ENCODE results near the gene GON4L. TPM values are rescaled to one million over a fixed set of nuclear protein-coding genes. Genes with fewer than 3 reads are reported as not detected.

Gene GON4L
- total and polyA plus RNA-seq, 2 of the 4 experiments (the other 2 are of a cell fraction) = 21.2 to 30.3 TPM

- Histone ChIP-seq H2AFZ (replicated peaks; ENCODE audit: low read length, poor library complexity) (no peak overlapping the region), H2BK15ac (ENCODE audit: low read depth, low read length) (no peak overlapping the region), H3K27me3 (ENCODE audit: control insufficient read depth, insufficient read depth, low read length) (no peaks in the 10 kb centered on the region), H4K91ac (ENCODE audit: insufficient read depth, low read depth, low read length) (no peak overlapping the region), H3K79me1 (ENCODE audit: low read depth in 1 of 2, low read length in 2 of 2) (peaks cover 18 to 64% of the 10 kb centered on the region in 2 experiments), H3K18ac (ENCODE audit: low read depth, low read length) (no peak overlapping the region), H3K56ac (ENCODE audit: extremely low read depth, insufficient read depth, low read length) (no peak overlapping the region), H2AK5ac (ENCODE audit: low read depth, low read length) (no peak overlapping the region), H2BK20ac (ENCODE audit: low read depth, low read length) (no peak overlapping the region), H2AK9ac (replicated peaks; ENCODE audit: low read depth, low read length, poor library complexity) (no peak overlapping the region), H4K5ac (ENCODE audit: low read depth, low read length) (no peak overlapping the region), H3K4me1 (ENCODE audit: control insufficient read depth, insufficient read depth, low read length) (peaks cover 1% of the 10 kb centered on the region; the same call in 1 of the 2 replicates), H3K14ac (replicated peaks; ENCODE audit: low read depth, low read length) (no peak overlapping the region), H4K20me1 (ENCODE audit: insufficient read depth, low read length) (peaks cover 53% of the 10 kb centered on the region), H2BK5ac (ENCODE audit: low read depth, low read length, poor library complexity, severe bottlenecking) (no peak overlapping the region), H2BK120ac (ENCODE audit: low read depth, low read length) (no peak overlapping the region), H3K36me3 (ENCODE audit: control insufficient read depth, insufficient read depth, low read length) (no peaks in the 10 kb centered on the region; the same call in 1 of the 2 replicates), H3K4me3 (ENCODE audit: insufficient read depth, low read depth, low read length) (no peak overlapping the region), H3K9me3 (ENCODE audit: control insufficient read depth, insufficient read depth, low read length) (no peaks in the 10 kb centered on the region), H3K23ac (ENCODE audit: low read depth, low read length) (no peak overlapping the region), H3K9me1 (ENCODE audit: insufficient read depth, low read length) (peaks cover 3% of the 10 kb centered on the region; the same call in 1 of the 2 replicates), H3K4ac (ENCODE audit: low read depth, low read length) (no peak overlapping the region), H3K4me2 (ENCODE audit: low read depth, low read length) (no peak overlapping the region), H3K9ac (ENCODE audit: low read depth, low read length) (no peak overlapping the region), H4K8ac (ENCODE audit: low read depth in 2 of 2, low read length in 2 of 2) (no peak overlapping the region), H3K27ac (ENCODE audit: insufficient read depth, low read length) (no peak overlapping the region)
- ChIA-PET CTCF (interaction anchor here (0.8 kb wide), 1 partner anchor 26 kb away, joined by 4 read pairs; no protein-coding TSS in a partner anchor), POLR2A (ENCODE audit: unreplicated experiment) (no interaction called here)
- ATAC-seq (ENCODE audit: low read depth) (no peak), DNase-seq (no peak)
- TF ChIP-seq MAZ (IDR thresholded peaks at IDR 0.05; ENCODE audit: borderline replicate concordance, low read depth, low read length) (no peak), MXI1 (IDR thresholded peaks at IDR 0.05; ENCODE audit: borderline replicate concordance, low read depth, low read length) (no peak), NFE2L2 (IDR thresholded peaks at IDR 0.05; ENCODE audit: low read depth, low read length) (no peak), USF2 (IDR thresholded peaks at IDR 0.05; ENCODE audit: low read depth, low read length) (no peak), RAD21 (IDR thresholded peaks at IDR 0.05; ENCODE audit: low read length) (no peak), CTCF (conservative IDR thresholded peaks at IDR 0.05; ENCODE audit: low read depth, low read length) (no peak), RCOR1 (IDR thresholded peaks at IDR 0.05; ENCODE audit: insufficient replicate concordance, low read length) (no peak), ELK1 (IDR thresholded peaks at IDR 0.05; ENCODE audit: borderline replicate concordance, low read depth, low read length) (no peak), RFX5 (IDR thresholded peaks at IDR 0.05; ENCODE audit: low read depth, low read length) (no peak), FOS (IDR thresholded peaks at IDR 0.05; ENCODE audit: low read depth, low read length) (no peak), CHD1 (IDR thresholded peaks at IDR 0.05; ENCODE audit: low read depth, low read length) (no peak), SMC3 (IDR thresholded peaks at IDR 0.05; ENCODE audit: low read depth, low read length) (no peak), POLR2A (IDR thresholded peaks at IDR 0.05; ENCODE audit: low read depth, low read length) (no peak), BHLHE40 (IDR thresholded peaks at IDR 0.05; ENCODE audit: low read depth, low read length) (no peak), CEBPB (IDR thresholded peaks at IDR 0.05; ENCODE audit: low read depth, low read length) (no peak), MAFK (IDR thresholded peaks at IDR 0.05; ENCODE audit: low read depth, low read length) (no peak)
- dilution Hi-C loops (cut with HindIII; ENCODE audit: low sequenced_read_pairs, unreplicated experiment) = no loop called here
- intact Hi-C loops (cut with micrococcal nuclease) = no loop called here
- in situ Hi-C loops (cut with MboI; ENCODE audit: low sequenced_read_pairs) = no loop called here
- WGBS, 2 experiments (ENCODE audit: extremely low coverage in 2 of 2, insufficient read length in 1 of 2) = 80% methylated on average over 1 of the region's 6 CpGs; no CpG with 5 or more reads in 1 of the 2 experiments
- BruUV-seq (replicated peaks) = no TSS peak
Measured at GRCh38 chr1:155703216-155703615, 153.8 kb downstream of the GON4L start.

Data from IMR-90 (cell line).